GM10266 (cell line): Measurements from ENCODE around the gene PHTF2.

Experiments
- DNase-seq: peaks from one replicate; pipeline ENCODE4 v3.0.0; 2012; ENCODE audit errors: extremely low spot score
- TF ChIP-seq, protein P1 (sequence below): IDR thresholded peaks from 2 replicates; pipeline ENCODE4 v1.5.1; 2012; ENCODE audit warnings: mild to moderate bottlenecking, low read depth; ENCODE audit not compliant: control insufficient read depth, insufficient read depth; ENCODE audit errors: missing control alignments

The PHTF2 gene

DNA sequence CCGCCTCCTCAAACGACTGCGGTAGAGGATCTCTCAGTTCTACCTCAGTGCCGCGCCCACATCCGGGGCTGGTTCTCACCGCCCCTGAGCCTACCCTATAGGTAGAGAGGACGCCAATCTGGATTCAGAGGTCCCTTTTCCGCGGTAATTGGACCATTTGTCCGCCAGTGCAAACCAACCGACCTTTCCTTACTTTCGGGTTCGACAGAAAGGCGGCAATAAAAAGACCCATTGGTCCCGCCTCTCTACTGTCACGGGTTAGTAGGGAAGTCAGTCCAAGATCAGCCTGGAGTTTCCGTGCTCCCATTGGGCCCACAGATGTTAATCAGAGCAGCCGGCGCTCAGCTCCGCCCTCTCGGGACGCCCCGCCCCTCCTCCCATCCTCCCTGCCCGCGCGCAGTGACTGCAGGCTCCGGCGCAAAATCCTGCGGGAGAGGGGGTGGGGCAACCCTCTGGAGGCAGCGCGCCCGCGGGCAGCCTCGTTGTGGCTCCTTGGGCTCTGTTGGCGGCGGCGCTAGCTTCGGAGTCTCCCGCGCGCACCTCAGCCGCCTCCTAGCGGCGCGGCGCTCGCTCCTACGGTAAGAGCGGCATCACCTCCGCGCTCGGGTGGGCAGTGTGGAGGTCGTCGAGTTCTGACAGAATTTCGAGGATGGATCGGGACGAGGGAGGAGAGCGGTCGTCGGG, at the start of gene PHTF2, which contains the start of gene TMEM60:
TSS of gene PHTF2 (plus strand) at position 380 of the 684 bp plus-strand sequence.
TSS of gene TMEM60 (minus strand) at position 41 of the 684 bp plus-strand sequence. CDS start 4,061 bp downstream, outside the sequence.
- TF ChIP-seq, protein P1, sequence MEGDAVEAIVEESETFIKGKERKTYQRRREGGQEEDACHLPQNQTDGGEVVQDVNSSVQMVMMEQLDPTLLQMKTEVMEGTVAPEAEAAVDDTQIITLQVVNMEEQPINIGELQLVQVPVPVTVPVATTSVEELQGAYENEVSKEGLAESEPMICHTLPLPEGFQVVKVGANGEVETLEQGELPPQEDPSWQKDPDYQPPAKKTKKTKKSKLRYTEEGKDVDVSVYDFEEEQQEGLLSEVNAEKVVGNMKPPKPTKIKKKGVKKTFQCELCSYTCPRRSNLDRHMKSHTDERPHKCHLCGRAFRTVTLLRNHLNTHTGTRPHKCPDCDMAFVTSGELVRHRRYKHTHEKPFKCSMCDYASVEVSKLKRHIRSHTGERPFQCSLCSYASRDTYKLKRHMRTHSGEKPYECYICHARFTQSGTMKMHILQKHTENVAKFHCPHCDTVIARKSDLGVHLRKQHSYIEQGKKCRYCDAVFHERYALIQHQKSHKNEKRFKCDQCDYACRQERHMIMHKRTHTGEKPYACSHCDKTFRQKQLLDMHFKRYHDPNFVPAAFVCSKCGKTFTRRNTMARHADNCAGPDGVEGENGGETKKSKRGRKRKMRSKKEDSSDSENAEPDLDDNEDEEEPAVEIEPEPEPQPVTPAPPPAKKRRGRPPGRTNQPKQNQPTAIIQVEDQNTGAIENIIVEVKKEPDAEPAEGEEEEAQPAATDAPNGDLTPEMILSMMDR: peak; percentile 59

DNA sequence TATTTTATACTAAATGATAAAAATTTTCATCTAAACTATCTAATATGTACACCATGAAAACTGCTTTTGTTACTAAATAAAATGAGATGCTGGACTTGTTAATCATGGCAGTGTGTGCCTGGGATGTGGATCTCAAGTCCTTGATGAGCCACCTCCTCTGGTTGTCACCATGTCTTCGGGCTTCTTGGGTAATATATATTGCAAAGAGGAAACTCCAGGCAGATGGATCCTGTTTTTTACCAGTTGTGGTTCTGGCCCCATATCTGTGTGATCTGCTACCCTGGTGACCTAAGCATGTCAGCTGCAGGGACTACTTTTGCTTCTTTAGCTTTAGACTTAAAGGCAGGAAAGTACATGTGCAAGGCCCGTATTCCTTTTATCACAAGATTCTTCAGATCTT, 46.6 kb upstream of the PHTF2 start:
- TF ChIP-seq, protein P1: no peak
- DNase-seq: no peak

More for the DNA sequence above, at the start of gene PHTF2, which contains the start of gene TMEM60:
- peak; percentile 89 for DNase-seq

DNA sequence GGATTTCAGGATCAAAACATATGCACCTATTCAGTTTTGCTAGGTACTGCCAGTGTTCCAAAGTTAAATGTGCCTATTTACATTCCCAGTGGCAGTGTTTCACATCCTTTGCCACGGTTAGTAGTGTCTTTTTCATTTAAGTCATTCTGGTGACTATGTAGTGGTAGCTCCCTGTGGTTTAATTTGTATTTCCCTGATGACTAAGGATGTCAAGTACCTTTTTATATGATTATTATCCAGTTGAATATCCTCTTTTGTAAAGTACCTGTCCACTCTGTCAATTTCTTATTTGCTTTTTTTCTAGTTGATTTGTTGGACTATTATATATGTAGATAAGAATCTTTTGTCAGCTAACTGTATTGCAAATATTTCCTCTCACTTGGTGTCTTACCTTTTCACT, 45.4 kb upstream of the PHTF2 start:
- DNase-seq: no peak
- TF ChIP-seq, protein P1: no peak

DNA sequence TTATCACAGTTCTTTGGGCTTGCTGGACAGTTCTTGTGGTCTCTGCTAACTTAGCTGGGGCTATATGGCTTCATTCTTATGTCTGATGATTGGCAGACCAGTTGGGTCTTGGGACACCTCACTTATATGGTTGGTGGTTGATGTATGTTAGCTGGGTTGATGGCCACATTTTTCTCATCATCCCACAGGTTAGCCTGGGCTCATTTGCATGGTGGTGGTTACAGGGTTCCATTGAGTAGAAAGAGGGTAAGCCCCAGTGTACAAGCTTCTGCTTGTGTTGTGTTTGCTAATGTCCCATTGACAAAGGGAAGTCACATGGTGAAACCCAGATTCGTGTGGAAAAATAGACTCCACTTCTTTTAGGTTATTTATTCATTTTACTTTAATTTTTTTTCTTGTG, 41.0 kb upstream of the PHTF2 start:
- DNase-seq: peak; percentile 44
- TF ChIP-seq, protein P1: no peak

DNA sequence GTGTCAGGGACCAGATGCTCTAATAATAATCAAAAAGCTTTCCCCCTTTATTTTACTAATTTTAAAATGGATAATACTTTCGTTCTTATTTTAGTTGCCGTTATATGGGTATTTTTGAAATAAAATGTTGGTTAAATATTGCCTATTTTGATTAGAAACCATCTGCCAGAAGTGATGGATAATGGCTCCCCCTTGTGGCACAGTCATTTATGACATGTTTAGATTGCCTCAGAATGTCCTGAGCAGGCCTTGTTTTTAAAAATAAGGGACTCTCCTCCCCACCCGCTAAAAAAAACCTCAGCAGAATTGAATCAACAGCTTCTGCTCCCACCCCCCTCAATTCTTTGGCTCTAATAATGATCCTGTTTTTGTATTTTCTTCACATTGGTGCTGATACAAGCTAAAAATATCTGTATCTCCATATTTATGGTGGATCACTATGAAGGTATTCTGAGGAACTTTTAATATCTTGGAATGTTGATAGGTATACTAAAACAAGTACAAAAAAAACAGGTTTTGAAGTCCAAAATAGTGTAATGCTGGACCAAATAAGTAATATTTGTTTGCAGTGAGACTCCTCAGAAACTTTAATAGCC, 39.2 kb upstream of the PHTF2 start:
- DNase-seq: peak; percentile 21
- TF ChIP-seq, protein P1: peak; percentile 67

DNA sequence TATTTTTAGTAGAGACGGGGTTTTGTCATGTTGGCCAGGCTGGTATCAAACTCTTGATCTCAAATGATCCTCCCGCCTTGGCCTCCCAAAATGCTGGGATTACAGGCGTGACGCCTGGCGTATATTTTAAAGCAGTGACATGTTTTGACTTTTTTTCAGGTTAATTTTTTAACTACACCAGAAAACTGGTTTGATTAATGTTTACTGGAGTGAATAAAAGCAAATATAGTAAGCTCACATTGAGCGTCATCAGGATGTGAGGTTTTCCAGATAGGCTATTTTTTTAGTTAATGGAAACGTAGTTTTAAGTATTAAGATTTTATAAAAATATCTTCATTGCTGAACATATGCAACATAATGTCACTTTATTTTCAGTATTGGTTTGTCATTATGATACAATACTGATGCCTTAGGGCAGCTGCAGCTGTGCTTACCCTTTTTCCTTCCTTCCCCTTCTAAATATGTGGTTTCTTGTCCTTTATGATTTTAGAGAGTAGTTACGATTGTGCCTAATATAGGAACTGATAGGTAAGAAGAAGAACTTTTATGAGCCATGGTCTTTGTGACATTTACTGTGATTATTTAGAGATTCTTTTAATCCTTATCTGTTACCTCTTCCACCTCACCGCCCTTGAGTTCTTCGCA, 37.6 kb upstream of the PHTF2 start:
- DNase-seq: no peak
- TF ChIP-seq, protein P1: no peak

DNA sequence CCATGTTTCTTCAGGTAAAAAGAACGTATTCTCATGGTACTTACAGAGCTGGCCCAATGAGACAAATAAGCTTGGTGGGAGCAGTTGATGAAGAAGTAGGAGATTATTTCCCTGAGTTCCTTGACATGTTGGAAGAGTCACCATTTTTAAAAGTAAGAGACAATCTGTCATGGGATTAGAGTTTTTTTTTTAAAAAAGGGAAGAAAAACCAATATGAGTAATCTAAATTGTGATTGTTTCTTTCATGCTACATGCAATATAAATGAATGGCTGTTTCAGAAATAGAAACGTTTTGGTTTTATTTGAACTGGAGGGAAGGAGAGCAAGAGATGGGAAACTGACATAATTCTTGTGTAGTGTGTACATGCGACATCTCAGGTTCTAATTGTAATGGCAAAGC, 33.1 kb upstream of the PHTF2 start:
- TF ChIP-seq, protein P1: no peak
- no peak for DNase-seq
